Karpas-422 (cell line): ENCODE measurements around the gene UBL4A. TPM values are rescaled to one million over a fixed set of nuclear protein-coding genes. Genes with fewer than 3 reads are reported as not detected.
"Not testable (repeated sequence)": the region's sequence is repeated elsewhere in the genome, so short reads cannot be mapped to it uniquely, and the experiment has no call there.

Experiments used
- DNase-seq: peaks from one replicate; pipeline ENCODE4 v3.0.0-alpha.2; 2015
- H2AFZ ChIP-seq: fragments of 200-600 bp; sonication (generic); 2 replicates; pipeline ENCODE4 v1.6.1; 2014; ENCODE audit warnings: antibody characterized with exemption, low read length, mixed read lengths
- H3K27ac ChIP-seq: fragments of 200-600 bp; sonication (generic); 2 replicates; pipeline ENCODE4 v1.5.1; 2014; ENCODE audit warnings: mild to moderate bottlenecking, low read length, moderate library complexity
- H3K27me3 ChIP-seq: fragments of 200-600 bp; sonication (generic); 2 replicates; pipeline ENCODE4 v1.6.1; 2014; ENCODE audit warnings: low read length, mixed read lengths
- H3K36me3 ChIP-seq: fragments of 200-600 bp; sonication (generic); 2 replicates; pipeline ENCODE4 v1.6.1; 2014; ENCODE audit warnings: low read length, mixed read lengths; ENCODE audit not compliant: insufficient read depth
- H3K4me1 ChIP-seq: fragments of 200-600 bp; sonication (generic); 2 replicates; pipeline ENCODE4 v1.6.1; 2014; ENCODE audit warnings: mild to moderate bottlenecking, low read length, mixed read lengths
- H3K4me2 ChIP-seq: fragments of 200-600 bp; sonication (generic); 2 replicates; pipeline ENCODE4 v1.6.1; 2014; ENCODE audit warnings: low read length, low read depth, mild to moderate bottlenecking; ENCODE audit not compliant: poor library complexity, severe bottlenecking
- H3K4me3 ChIP-seq: fragments of 200-600 bp; sonication (generic); 2 replicates; pipeline ENCODE4 v1.5.1; 2014; ENCODE audit warnings: mild to moderate bottlenecking, antibody characterized with exemption, low read length, mixed read lengths
- H3K79me2 ChIP-seq: fragments of 200-600 bp; sonication (generic); 2 replicates; pipeline ENCODE4 v1.6.1; 2014; ENCODE audit warnings: mild to moderate bottlenecking, low read length, mixed read lengths
- H3K9ac ChIP-seq: fragments of 200-600 bp; sonication (generic); 2 replicates; pipeline ENCODE4 v1.6.0; 2014; ENCODE audit warnings: low read length
- H3K9me2 ChIP-seq: fragments of 200-600 bp; sonication (generic), shearing (Covaris generic); replicated peaks from 2 replicates; pipeline ENCODE4 v1.6.0; 2014; ENCODE audit warnings: mild to moderate bottlenecking, low read length, moderate library complexity; ENCODE audit not compliant: insufficient read depth
- H3K9me3 ChIP-seq: fragments of 300-700, 200-600 bp; sonication (generic); 2 replicates; pipeline ENCODE4 v1.6.1; 2014; ENCODE audit warnings: low read length, mixed read lengths
- H4K20me1 ChIP-seq: fragments of 200-600 bp; sonication (generic); 2 replicates; pipeline ENCODE4 v1.6.1; 2014; ENCODE audit warnings: mild to moderate bottlenecking, antibody characterized with exemption, low read length, low read depth; ENCODE audit not compliant: insufficient read depth
- total RNA-seq: library from RNA; depleted of rRNA; stranded (reverse); fragments of >200 nt; shearing (Covaris generic); gene quantifications from 2 replicates; pipeline ENCODE4 v1.2.3, GENCODE V29; 2014; ENCODE audit warnings: low replicate concordance

The UBL4A gene
- total RNA-seq, 1 experiment from 2014 or later = 30.4 TPM

DNA sequence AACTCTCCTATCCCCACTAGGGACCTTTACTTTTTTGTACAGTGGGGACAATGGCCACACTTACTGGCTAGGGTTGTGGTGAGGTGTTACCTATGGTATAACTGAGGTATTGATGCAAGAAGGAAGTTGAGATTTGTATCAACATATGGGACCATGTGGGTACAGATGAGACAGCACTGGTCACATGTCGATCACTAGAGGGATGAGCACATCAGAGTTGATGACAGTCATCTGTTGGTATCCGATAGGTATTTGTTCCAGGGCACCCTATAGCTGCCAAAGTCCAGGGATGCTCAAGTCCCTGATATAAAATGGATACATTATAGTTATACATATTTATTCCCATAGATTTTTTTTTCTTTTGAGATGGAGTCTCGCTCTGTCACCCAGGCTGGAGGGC is 16.6 kb upstream of the UBL4A start:
- Histone ChIP-seq H3K9me3 (no peaks in the 10 kb centered on the region), H3K79me2 (no peaks in the 10 kb centered on the region), H3K27ac (no peak overlapping the region), H3K4me1 (peaks cover 17% of the 10 kb centered on the region), H4K20me1 (no peaks in the 10 kb centered on the region), H3K9me2 (no peaks in the 10 kb centered on the region), H3K4me2 (no peak overlapping the region), H3K9ac (no peak overlapping the region), H3K27me3 (no peaks in the 10 kb centered on the region), H3K4me3 (no peak overlapping the region), H2AFZ (no peak overlapping the region), H3K36me3 (no peaks in the 10 kb centered on the region)
- no peak for DNase-seq

DNA sequence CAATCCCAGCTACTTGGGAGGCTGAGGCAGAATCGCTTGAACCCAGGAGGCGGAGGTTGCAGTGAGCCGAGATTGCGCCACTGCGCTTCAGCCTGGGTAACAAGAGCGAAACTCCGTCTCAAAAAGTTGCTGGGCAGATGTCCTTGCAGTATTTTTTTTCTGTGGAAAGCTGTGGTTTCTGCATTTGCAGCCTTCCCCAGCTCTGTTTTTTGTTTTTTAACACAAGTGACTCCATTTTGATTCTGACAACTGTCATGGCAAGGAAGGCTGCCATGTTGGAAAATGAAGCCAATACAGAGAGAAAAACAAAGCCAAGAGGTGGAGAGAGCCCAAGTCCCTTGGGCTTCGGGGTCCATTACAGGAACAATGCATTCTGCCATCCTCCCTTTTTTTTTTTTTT is 15.7 kb upstream of the UBL4A start:
- Histone ChIP-seq H3K4me2 (no peak overlapping the region), H3K4me1 (peaks cover 26% of the 10 kb centered on the region), H3K36me3 (no peaks in the 10 kb centered on the region), H3K79me2 (no peaks in the 10 kb centered on the region), H3K9ac (no peak overlapping the region), H3K9me2 (no peaks in the 10 kb centered on the region), H3K27me3 (no peaks in the 10 kb centered on the region), H2AFZ (no peak overlapping the region), H4K20me1 (no peaks in the 10 kb centered on the region), H3K4me3 (no peak overlapping the region), H3K27ac (no peak overlapping the region), H3K9me3 (no peaks in the 10 kb centered on the region)
- no peak for DNase-seq

DNA sequence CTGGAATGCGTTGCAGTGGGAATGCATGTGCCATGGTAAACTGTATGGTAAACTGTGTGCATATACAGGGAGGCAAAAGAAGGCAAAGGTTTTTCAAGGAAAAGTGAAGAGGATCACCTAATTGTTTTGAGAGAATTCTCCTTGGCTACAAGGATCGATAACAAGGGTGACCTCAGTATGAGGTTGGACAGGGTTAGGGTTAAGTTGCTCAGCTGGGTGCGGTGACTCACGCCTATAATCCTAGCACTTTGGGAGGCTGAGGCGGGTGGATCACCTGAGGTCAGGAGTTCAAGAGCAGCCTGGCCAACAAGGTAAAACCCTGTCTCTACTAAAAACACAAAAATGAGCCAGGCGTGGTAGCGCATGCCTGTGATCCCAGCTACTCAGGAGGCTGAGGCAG is 15.0 kb upstream of the UBL4A start:
- not testable (repeated sequence) for H3K27me3 ChIP-seq, H3K79me2 ChIP-seq, H2AFZ ChIP-seq, H4K20me1 ChIP-seq, H3K36me3 ChIP-seq, H3K9ac ChIP-seq, H3K27ac ChIP-seq, H3K4me2 ChIP-seq, DNase-seq, H3K9me2 ChIP-seq, H3K4me3 ChIP-seq, H3K9me3 ChIP-seq
- peaks cover 32% of the 10 kb centered on the region for H3K4me1 ChIP-seq

DNA sequence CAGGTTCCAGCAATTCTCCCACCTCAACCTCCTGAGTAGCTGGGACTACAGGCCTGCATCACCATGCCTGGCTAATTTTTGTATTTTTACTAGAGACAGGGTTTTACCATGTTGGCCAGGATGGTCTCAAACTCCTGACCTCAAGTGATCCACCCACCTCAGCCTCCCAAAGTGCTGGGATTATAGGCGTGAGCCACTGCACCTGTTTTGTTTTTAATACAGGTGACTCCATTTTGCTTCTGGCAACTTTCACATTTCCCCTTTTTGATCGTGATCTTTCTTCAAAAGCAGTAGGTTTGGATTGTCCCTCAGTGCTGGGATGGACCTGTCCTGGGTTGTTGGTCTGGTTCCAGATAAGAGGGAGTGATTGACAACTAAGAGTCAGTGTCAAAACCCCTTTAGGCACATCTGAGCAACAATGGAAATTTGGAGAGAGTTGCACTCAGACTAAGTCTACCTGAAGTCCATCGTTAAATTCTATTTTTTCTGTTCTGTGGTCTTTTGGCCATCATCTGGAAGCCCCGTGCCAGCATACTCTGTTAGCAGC is 10.2 kb upstream of the UBL4A start:
- H3K9me2 ChIP-seq, H2AFZ ChIP-seq, H3K9me3 ChIP-seq, H3K79me2 ChIP-seq, H3K36me3 ChIP-seq, H4K20me1 ChIP-seq, DNase-seq, H3K4me3 ChIP-seq, H3K27me3 ChIP-seq: not testable (repeated sequence)
- peaks cover 50% of the 10 kb centered on the region for H3K4me1 ChIP-seq
- peak overlapping the region; percentile 44 for H3K4me2 ChIP-seq
- peak overlapping the region; percentile 88 for H3K27ac ChIP-seq
- 0 out of 2 replicates have a peak overlapping the region, but pooled peaks have one; percentile 14 for H3K9ac ChIP-seq

DNA sequence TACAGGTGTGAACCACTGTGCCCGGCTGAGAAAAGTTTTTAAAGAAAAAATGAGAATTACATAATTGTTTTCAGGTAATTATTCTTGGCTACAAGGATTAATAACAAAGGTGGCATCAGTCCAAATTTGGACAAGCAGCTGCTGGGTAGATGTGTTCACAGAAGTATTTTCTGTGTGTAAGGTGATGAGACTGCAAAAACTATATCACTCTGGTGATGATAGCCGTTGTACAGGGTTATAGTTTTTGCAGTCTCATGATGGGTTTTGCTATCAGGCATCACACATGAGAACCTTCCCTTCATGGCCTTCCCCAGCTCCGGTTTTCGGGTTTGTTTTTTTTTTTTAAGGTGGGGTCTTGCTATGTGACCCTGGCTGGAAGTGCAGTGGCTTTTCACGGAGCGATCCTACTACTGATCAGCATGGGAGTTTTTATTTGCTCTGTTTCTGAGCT is 9.1 kb upstream of the UBL4A start:
- Histone ChIP-seq H3K27me3 (no peaks in the 10 kb centered on the region), H3K4me2 (no peak overlapping the region), H3K4me3 (no peak overlapping the region), H3K36me3 (no peaks in the 10 kb centered on the region), H4K20me1 (no peaks in the 10 kb centered on the region), H3K9me3 (no peaks in the 10 kb centered on the region), H3K9me2 (no peaks in the 10 kb centered on the region), H3K27ac (0 out of 2 replicates have a peak overlapping the region, but pooled peaks have one; percentile 88), H2AFZ (no peak overlapping the region), H3K4me1 (peaks cover 54% of the 10 kb centered on the region), H3K79me2 (no peaks in the 10 kb centered on the region), H3K9ac (no peak overlapping the region)
- DNase-seq = no peak

DNA sequence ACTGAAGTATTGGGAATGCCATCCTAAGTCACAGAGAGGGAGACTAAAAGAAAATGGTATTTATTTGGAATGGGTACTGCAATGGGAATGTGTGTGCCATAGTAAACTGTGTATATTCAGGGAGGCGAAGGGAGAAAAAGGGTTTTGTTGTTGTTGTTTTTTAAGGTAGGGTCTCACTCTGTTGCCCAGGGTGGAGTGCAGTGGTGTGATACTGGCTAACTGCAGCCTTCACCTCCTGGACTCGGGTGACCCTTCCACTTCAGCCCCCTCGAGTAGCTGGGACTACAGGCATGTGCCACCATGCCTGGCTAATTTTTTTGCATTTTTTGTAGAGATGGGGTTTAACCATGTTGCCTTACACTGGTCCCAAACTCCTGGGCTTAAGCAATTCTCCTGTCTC is 8.3 kb upstream of the UBL4A start:
- no peak overlapping the region for H3K9ac ChIP-seq
- H3K4me3 ChIP-seq = no peak overlapping the region
- no peaks in the 10 kb centered on the region for H3K9me2 ChIP-seq
- H3K36me3 ChIP-seq = no peaks in the 10 kb centered on the region
- DNase-seq = no peak
- no peak overlapping the region for H3K27ac ChIP-seq
- no peak overlapping the region for H2AFZ ChIP-seq
- H3K4me2 ChIP-seq = no peak overlapping the region
- no peaks in the 10 kb centered on the region for H3K9me3 ChIP-seq
- no peaks in the 10 kb centered on the region; the same call in 1 of the 2 replicates for H4K20me1 ChIP-seq
- peaks cover 53% of the 10 kb centered on the region for H3K4me1 ChIP-seq
- no peaks in the 10 kb centered on the region for H3K27me3 ChIP-seq
- peaks cover 4% of the 10 kb centered on the region for H3K79me2 ChIP-seq

DNA sequence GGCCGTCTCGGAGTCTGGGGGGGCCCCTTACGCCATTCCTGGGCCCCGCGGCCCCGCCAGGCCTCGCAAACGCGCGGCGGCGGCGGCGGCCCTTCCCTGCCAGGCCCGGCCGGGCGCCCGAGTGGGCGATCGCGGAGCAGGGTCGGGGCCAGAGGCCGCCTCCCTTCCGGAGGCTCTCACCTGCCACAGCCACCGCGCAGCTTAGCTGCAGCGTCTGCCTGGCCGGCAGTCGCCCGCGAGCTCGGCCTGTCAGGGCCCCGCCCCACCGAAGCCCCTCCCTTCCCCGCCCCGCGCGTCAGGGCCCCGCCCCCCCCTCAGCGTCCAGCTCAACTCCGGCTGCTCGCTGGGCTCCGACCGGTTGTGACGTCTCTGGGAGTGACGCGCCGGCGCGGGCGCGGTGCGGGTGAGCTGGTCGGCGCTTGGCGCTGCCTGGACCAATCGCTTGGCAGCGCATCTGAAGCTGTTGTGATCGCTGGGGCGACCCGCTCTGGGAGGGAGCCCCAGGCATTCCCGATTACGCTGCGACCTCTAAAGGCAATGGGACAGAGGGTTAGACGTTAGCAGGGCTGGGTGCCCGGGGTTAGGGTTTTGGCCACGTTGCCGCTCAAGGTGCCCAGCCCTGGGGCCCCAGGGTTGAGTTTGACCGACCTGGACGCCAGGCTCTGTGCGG is 4.1 kb upstream of the UBL4A start, which contains the start of gene SLC10A3:
SLC10A3 (minus strand) TSS at position 216 of the 670 bp plus-strand sequence. CDS start 1,689 bp downstream, outside the sequence.
- Histone ChIP-seq H3K36me3 (no peaks in the 10 kb centered on the region), H3K27ac (peak within 1 kb of the TSS; percentile 78), H3K9ac (peak within 1 kb of the TSS; percentile 84), H3K4me1 (peaks cover 37% of the 10 kb centered on the region), H3K4me2 (peak within 1 kb of the TSS; percentile 75), H3K79me2 (peaks cover 21% of the 10 kb centered on the region), H2AFZ (0 out of 2 replicates have a peak within 1 kb of the TSS, but pooled peaks have one; percentile 12), H3K4me3 (peak within 1 kb of the TSS; percentile 74), H4K20me1 (no peaks in the 10 kb centered on the region; the same call in 1 of the 2 replicates), H3K9me2 (no peaks in the 10 kb centered on the region), H3K9me3 (no peaks in the 10 kb centered on the region), H3K27me3 (no peaks in the 10 kb centered on the region)
- DNase-seq = peak; percentile 96

DNA sequence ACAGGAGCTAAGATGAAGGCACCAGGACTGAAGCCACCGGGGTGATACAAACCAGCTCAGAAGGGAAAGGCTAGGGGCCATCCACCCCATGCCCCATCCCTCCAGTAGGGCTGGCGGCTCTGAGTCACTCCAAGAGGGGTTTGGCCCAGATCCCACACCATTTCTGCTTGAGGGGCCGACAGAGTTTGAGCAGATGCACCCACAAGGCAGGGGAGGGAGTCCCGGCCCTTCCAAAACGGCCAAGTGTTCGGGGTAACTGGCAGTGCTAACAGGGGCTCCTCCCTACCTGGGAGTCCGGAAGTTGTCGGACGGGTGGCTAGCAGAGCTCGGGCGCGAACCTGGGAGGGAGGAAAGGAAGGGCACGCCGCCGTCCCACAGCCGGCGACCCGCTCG is 3.6 kb upstream of the UBL4A start:
- DNase-seq = peak; percentile 76
- Histone ChIP-seq H3K4me3 (peak overlapping the region; percentile 74), H3K27ac (peak overlapping the region; percentile 47), H3K9ac (peak overlapping the region; percentile 84), H3K4me1 (peaks cover 37% of the 10 kb centered on the region), H3K27me3 (no peaks in the 10 kb centered on the region), H3K4me2 (peak overlapping the region; percentile 75), H3K9me3 (no peaks in the 10 kb centered on the region), H4K20me1 (no peaks in the 10 kb centered on the region; the same call in 1 of the 2 replicates), H3K9me2 (no peaks in the 10 kb centered on the region), H2AFZ (no peak overlapping the region), H3K36me3 (peaks cover 4% of the 10 kb centered on the region; the same call in 1 of the 2 replicates), H3K79me2 (peaks cover 26% of the 10 kb centered on the region)
